Activated naive CD8-positive, alpha-beta T cell treated with anti-CD3 and anti-CD28 coated beads, Interleukin-2, amount 50 U/mL, for 24 hours (primary cell): ENCODE data around the gene ATG5.

Source experiments
- ATAC-seq: fragments of 150-1000 bp; cut with Tn5 transposase; one replicate; pipeline ENCODE4 v1.10.0; 2021
- DNase-seq: peaks from one replicate; pipeline ENCODE4 v3.0.0; 2021
- H3K27ac Mint-ChIP-seq: one replicate; pipeline ENCODE4 v1.8.0; 2021; ENCODE audit warnings: mild to moderate bottlenecking, mixed read lengths
- H3K27me3 Mint-ChIP-seq: one replicate; pipeline ENCODE4 v1.8.0; 2021; ENCODE audit warnings: mixed read lengths
- H3K36me3 Mint-ChIP-seq: one replicate; pipeline ENCODE4 v1.8.0; 2021; ENCODE audit warnings: low read depth, mixed read lengths
- H3K4me1 Mint-ChIP-seq: one replicate; pipeline ENCODE4 v1.8.0; 2021; ENCODE audit warnings: mixed read lengths
- H3K4me3 Mint-ChIP-seq: one replicate; pipeline ENCODE4 v1.8.0; 2021; ENCODE audit warnings: mild to moderate bottlenecking, moderate library complexity, mixed read lengths
- H3K9me3 Mint-ChIP-seq: one replicate; pipeline ENCODE4 v1.8.0; 2021; ENCODE audit warnings: mixed read lengths

Gene ATG5

DNA sequence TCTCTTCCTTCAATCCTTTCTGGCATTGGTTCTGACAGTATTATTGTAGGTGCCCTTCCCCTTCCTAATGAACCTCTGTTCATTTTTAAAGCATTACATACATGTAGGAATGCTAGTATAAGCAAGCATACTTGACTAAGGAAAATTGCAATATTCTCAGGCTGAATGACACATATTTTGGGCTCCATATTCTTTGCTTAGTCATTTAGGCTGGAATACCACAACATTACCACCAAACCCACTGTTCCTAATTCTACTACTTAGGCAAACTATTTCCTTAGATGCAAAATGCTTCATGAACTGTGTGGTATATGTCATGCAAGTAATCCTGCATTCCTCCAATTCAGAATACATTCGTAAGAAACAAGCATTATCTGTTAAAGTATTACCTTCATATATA lies 125.6 kb downstream of the ATG5 start:
- Mint-ChIP-seq H3K27me3 (no peaks in the 10 kb centered on the region), H3K36me3 (peaks cover 38% of the 10 kb centered on the region), H3K27ac (no peak overlapping the region), H3K4me3 (no peak overlapping the region), H3K9me3 (no peaks in the 10 kb centered on the region), H3K4me1 (peaks cover 37% of the 10 kb centered on the region)
- DNase-seq, result no peak
- ATAC-seq, result no peak

DNA sequence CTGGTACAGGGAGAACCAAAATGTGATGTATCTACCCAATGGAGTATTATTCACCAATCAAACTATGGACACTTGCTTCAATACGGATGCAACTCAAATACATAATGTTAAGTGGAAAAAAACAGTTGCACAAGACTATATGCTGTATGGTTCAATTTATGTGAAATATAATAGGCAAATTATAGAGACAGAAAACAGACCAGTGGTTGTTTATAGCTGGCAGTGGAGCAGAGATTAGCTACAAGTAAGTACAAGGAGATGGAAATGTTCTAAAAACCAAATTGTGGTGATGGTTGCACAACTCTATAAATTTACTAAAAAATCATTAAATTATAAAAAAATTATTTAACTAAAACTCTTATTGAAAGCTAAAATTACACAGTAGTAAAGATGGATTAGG lies 126.2 kb downstream of the ATG5 start:
- Mint-ChIP-seq H3K27me3 (no peaks in the 10 kb centered on the region), H3K4me1 (peaks cover 39% of the 10 kb centered on the region), H3K9me3 (no peaks in the 10 kb centered on the region), H3K4me3 (no peak overlapping the region), H3K36me3 (peaks cover 42% of the 10 kb centered on the region), H3K27ac (no peak overlapping the region)
- no peak for DNase-seq
- ATAC-seq, result no peak

DNA sequence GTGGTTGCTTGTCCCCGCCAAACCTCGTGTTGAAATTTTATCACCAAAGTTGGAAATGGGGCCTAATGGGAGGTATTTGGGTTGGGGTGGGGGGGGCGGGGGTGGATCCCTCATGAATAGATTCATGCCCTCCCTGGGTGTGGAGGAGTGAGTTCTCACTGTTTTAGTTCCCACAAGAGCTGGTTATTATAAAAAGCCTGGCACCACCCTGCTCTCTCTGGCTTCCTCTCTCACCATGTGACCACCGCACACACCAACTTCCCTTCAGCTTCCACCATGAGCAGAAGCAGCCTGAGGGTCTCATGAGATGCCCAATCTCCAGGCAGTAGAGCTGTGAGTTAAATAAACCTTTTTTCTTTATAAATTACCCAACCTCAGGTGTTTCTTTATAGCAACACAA lies 128.1 kb downstream of the ATG5 start:
- peaks cover 44% of the 10 kb centered on the region for H3K4me1 Mint-ChIP-seq
- peak; percentile 41 for ATAC-seq
- H3K4me3 Mint-ChIP-seq, result no peak overlapping the region
- peak overlapping the region; percentile 47 for H3K27ac Mint-ChIP-seq
- no peaks in the 10 kb centered on the region for H3K27me3 Mint-ChIP-seq
- H3K36me3 Mint-ChIP-seq, result peaks cover 39% of the 10 kb centered on the region
- no peak for DNase-seq
- no peaks in the 10 kb centered on the region for H3K9me3 Mint-ChIP-seq

DNA sequence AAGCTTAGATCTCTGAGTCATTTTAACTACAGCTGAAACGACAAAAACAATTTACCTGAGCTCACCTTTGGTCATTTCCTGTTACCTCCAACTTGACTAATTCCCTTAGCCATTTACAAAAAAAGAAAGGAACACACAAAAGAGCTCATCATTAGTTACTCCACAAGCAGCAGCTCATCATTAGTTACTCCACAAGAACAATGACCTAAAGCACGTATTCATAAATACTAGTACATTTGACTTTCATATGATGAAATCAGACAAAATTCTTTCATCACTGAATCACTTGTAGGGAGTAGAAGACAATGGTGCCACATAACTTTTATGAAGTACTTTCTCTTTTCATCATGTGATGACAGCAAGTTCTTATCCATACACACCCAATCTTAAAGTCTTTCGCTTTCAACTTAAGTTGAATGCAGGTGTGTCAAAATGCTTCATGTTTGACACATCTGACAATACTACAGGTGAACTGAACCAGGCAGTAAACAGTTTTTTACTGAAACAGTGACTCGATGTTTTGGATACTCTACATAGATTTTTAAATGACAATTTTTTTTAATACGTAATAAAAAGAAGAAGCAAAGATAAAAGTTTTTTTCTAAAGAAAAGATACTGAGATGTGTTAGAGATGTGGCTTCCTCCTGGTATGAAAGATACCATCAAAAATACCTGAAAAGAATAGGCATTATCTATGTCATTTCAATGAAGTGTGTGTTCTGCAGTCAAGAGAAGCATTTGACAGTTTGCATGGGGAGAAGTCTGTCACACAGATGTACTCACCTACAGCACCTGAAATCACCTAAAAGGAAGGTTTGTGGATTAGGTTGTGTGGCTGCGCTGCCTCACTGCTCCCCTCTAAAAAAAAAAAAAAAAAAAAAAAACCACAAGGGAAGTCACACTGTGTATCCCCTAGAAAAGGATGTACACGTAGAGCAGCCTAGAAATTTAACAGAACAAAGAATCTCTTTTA lies 130.3 kb downstream of the ATG5 start:
- no peaks in the 10 kb centered on the region for H3K9me3 Mint-ChIP-seq
- H3K36me3 Mint-ChIP-seq, result peaks cover 34% of the 10 kb centered on the region
- H3K4me1 Mint-ChIP-seq, result peaks cover 44% of the 10 kb centered on the region
- H3K27me3 Mint-ChIP-seq, result no peaks in the 10 kb centered on the region
- H3K27ac Mint-ChIP-seq, result peak overlapping the region; percentile 89
- DNase-seq, result no peak
- ATAC-seq, result peak; percentile 68
- H3K4me3 Mint-ChIP-seq, result peak overlapping the region; percentile 61

DNA sequence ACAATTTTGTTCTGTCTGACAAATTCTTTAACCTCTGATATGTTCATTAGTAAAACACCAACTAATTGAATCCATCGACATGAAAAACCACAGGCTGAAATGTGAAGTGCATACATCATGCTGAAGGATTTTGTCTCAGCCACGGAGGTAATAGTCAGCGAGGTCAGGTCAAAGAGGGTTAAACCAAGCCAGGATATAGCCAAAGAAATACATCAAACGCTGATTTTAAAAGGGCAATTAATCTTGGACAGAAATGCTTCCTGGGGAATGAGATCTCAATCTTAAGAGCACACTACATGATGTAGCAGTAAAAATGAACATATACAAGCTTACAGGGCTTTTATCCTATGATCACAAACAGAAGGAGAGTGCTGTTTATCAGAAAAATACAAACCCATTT lies 132.7 kb downstream of the ATG5 start:
- ATAC-seq (no peak), DNase-seq (no peak)
- Mint-ChIP-seq H3K4me3 (no peak overlapping the region), H3K9me3 (no peaks in the 10 kb centered on the region), H3K36me3 (peaks cover 31% of the 10 kb centered on the region), H3K4me1 (peaks cover 57% of the 10 kb centered on the region), H3K27me3 (no peaks in the 10 kb centered on the region), H3K27ac (no peak overlapping the region)

DNA sequence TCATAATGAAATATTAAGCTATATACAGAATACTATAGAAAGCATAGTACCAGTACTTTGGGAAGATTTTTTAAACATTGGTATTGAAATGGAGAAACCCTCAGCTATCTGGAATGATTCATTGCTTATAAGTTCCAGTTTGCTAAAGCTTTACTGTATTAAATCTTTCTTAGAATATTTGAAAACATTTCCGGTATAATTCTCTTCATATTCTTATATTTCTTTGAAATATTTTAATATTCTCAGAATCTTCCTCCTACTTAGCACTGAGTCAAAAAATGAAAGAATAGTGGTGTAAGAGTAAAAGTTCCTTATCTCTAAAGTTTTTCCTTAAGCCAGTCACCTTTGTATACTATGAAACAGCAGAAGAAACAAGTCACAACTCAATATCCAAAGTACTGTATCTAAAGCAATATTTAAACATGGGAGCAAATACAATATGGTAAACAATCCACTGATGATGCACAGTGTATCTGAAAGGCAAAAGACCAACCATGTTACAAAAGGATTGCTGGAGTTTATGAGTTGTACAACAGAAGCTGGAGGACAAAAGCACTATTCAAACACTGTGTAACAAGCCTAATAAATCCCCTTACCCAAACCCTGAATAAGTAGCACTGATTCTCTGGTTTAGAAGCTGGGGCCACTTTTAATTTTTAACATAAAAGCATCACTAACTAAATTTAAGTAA lies 137.3 kb downstream of the ATG5 start:
- peak overlapping the region; percentile 78 for H3K27ac Mint-ChIP-seq
- H3K4me3 Mint-ChIP-seq, result no peak overlapping the region
- H3K27me3 Mint-ChIP-seq, result no peaks in the 10 kb centered on the region
- peaks cover 60% of the 10 kb centered on the region for H3K4me1 Mint-ChIP-seq
- DNase-seq (no peak), ATAC-seq (peak; percentile 55)
- H3K36me3 Mint-ChIP-seq, result peaks cover 11% of the 10 kb centered on the region
- H3K9me3 Mint-ChIP-seq, result no peaks in the 10 kb centered on the region

DNA sequence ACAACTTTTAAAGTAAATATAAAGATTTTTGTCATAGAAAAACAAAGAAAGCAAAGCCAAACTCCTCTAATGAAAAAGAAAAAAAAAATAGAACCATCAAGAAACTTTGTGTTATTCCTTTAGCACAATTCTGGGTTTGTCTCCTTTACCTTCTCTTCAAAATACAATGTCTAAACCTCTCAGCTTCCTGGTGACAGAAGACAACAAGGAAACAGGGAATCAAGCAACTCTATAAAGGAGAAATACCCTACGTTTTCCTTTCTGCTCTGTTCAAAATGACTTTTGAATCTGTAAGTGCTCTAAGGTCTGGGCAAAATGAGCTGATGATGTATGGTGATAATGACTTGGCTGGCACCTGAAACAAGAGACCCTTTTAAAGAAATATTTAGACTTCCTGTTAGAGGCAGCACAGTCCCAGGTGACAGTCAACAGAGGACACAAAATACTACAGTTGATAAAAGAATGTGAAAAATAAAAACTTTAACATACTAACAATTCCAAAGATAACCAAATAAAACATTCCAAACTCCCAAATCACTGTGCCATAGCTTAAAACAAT lies 138.1 kb downstream of the ATG5 start:
- H3K9me3 Mint-ChIP-seq, result no peaks in the 10 kb centered on the region
- peaks cover 62% of the 10 kb centered on the region for H3K4me1 Mint-ChIP-seq
- H3K36me3 Mint-ChIP-seq, result peaks cover 11% of the 10 kb centered on the region
- ATAC-seq (no peak), DNase-seq (no peak)
- H3K4me3 Mint-ChIP-seq, result no peak overlapping the region
- no peaks in the 10 kb centered on the region for H3K27me3 Mint-ChIP-seq
- peak overlapping the region; percentile 78 for H3K27ac Mint-ChIP-seq

DNA sequence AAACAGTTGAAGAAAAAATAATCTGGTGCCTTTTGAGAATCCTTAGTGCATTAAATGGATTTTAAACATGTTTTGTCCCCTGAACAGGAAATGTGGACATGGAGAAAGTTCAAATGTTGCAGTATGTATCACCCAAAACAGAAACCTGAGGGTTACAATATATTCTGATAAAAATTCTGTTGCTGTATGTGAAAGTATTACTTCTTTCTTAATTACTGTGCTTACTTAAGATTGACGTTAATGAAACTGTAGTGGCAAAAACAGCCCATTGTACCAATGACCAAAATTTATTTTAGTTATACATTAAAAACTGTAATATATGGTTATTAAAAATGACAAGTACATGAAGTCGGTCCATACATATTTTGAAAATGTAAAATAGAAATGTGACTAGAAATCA lies 138.8 kb downstream of the ATG5 start:
- peak overlapping the region; percentile 78 for H3K27ac Mint-ChIP-seq
- peaks cover 70% of the 10 kb centered on the region for H3K4me1 Mint-ChIP-seq
- H3K9me3 Mint-ChIP-seq, result no peaks in the 10 kb centered on the region
- ATAC-seq (no peak), DNase-seq (no peak)
- no peaks in the 10 kb centered on the region for H3K27me3 Mint-ChIP-seq
- H3K4me3 Mint-ChIP-seq, result peak overlapping the region; percentile 54
- peaks cover 11% of the 10 kb centered on the region for H3K36me3 Mint-ChIP-seq

DNA sequence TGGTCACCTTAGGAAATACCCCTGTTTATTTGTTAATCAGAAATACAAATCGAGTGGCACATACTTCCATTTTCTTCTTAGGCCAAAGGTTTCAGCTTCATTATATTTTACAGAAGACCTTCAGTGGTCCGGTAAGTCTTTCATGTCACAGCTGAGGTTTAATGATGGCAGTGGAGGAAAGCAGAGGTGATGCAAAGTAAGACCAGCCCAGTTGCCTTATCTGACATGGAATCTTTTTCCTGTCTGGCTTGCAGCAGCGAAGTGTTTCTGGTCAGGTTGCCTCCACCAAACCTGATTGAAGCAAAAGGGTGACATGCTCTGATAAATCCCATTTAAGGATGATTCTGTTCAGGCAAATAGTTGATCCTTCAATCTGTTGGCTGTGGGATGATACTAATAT lies 139.4 kb downstream of the ATG5 start:
- Mint-ChIP-seq H3K9me3 (no peaks in the 10 kb centered on the region), H3K36me3 (peaks cover 11% of the 10 kb centered on the region), H3K4me1 (peaks cover 72% of the 10 kb centered on the region), H3K4me3 (peak overlapping the region; percentile 54), H3K27ac (peak overlapping the region; percentile 78), H3K27me3 (no peaks in the 10 kb centered on the region)
- DNase-seq (no peak), ATAC-seq (peak; percentile 44)

DNA sequence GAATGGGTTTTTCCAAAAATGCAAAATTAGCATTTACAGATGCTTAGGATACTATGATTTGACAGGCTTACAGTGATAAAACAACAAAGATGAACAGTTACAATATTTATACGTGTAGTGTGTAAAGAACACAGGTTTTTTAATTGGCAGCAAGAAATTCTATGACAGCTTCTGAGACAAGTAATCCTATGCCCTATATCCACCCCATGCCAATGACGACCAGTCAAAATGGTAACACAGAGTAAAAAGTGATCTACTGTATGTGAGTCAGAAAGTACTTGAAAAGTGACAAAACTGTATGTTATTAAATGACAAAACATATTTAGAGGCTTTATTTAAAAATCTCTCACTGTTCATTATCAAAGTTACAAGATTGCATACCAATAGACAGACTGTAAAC lies 139.9 kb downstream of the ATG5 start:
- DNase-seq, result no peak
- H3K9me3 Mint-ChIP-seq, result no peaks in the 10 kb centered on the region
- H3K36me3 Mint-ChIP-seq, result peaks cover 11% of the 10 kb centered on the region
- H3K27ac Mint-ChIP-seq, result peak overlapping the region; percentile 78
- peak; percentile 50 for ATAC-seq
- H3K4me1 Mint-ChIP-seq, result peaks cover 74% of the 10 kb centered on the region
- H3K4me3 Mint-ChIP-seq, result peak overlapping the region; percentile 54
- no peaks in the 10 kb centered on the region for H3K27me3 Mint-ChIP-seq

DNA sequence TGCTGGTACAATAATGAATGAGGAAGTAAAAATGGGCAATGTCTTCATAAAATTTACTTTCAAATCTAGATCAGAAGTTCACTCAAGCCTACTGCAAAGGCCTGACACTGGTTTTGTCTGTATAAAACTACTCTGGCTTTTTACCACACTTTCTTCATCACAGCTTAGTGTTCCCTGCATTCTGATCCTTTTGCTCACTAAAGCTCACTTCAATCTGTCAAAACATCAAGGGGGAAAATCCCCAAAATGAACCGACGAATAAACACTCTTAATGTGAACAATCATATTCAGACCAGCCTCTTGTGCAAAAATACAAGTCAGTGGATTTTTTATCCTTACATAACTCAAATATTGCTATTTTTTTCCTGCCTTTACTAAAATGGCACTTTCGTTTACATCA lies 140.9 kb downstream of the ATG5 start:
- DNase-seq (no peak), ATAC-seq (no peak)
- Mint-ChIP-seq H3K27me3 (no peaks in the 10 kb centered on the region), H3K4me1 (peaks cover 69% of the 10 kb centered on the region), H3K4me3 (no peak overlapping the region), H3K9me3 (no peaks in the 10 kb centered on the region), H3K36me3 (peaks cover 10% of the 10 kb centered on the region), H3K27ac (peak overlapping the region; percentile 3)

DNA sequence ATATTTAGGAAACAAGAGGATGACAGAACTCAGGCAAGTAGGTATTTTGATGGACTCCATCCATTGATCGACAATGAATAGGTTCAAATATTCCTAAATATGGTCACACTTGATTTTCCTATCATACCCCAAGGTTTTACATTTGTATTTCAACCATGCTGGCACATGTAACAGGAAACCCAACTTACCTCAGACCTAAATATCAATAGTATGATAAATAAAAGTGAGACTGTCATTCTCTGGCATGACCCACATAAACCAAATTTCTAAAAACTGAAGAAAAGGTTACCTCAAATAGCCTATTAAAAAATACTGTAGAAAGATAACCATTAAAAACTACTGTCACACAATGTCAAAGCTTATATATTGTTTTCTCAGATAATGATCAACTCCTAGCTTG lies 142.1 kb downstream of the ATG5 start:
- H3K4me3 Mint-ChIP-seq, result no peak overlapping the region
- no peak overlapping the region for H3K27ac Mint-ChIP-seq
- H3K36me3 Mint-ChIP-seq, result peaks cover 9% of the 10 kb centered on the region
- H3K27me3 Mint-ChIP-seq, result no peaks in the 10 kb centered on the region
- DNase-seq (no peak), ATAC-seq (no peak)
- H3K4me1 Mint-ChIP-seq, result peaks cover 58% of the 10 kb centered on the region
- H3K9me3 Mint-ChIP-seq, result no peaks in the 10 kb centered on the region

DNA sequence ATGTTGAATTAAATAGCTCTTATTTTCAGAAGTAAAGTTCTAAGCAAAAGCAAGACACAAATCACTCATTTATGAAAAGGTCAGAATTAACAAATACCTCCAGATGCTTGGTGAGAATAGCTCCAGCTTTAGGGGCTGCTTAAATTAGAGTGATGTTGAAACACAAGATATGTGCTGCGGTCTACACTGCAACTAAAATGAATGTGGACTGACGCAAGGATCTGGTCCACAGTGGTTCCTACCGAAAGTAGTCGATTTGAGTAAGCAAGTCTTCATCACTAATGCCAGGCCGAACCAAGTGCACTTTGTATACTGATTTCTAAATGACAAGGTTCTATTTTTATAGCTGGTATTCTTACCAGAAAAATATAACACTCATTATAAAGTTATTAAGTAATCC lies 143.1 kb downstream of the ATG5 start:
- Mint-ChIP-seq H3K36me3 (peaks cover 9% of the 10 kb centered on the region), H3K27ac (peak overlapping the region; percentile 53)

DNA sequence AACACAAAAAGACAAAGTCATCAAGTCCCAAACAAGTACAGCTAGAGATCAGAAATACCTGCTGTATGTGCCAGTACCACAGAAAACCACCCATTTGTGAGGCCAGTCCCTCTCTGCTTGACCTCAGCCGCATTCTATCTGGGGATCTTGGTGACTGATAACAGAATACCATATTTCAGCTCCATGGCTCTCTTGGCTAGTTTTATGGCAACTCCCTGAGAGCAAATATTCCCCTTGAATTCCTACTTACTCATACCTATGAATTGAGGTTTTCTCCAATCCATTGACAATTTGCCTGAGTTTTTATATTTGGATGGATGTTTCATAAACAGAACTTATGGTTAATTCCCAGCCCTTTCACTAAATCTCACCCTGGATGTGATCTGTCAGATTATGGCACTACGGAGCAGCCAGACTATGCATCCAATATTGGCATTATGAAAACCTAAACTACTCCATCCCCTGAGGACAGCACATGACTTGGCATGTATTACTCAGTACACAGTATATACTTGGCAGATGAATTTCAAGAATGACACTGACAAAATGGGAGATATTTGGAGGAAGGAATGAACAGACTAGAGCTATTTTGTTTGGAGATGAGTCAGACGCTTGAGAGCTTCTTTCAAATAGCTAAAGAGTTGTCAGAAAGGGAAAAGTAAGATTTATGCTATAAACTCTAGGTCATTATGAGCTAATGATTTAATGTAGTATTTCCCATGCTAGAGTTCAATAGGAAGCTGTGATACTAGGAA lies 143.7 kb downstream of the ATG5 start:
- Mint-ChIP-seq H3K9me3 (no peaks in the 10 kb centered on the region), H3K27ac (peak overlapping the region; percentile 53), H3K36me3 (peaks cover 9% of the 10 kb centered on the region), H3K27me3 (peaks cover 2% of the 10 kb centered on the region), H3K4me3 (no peak overlapping the region), H3K4me1 (peaks cover 44% of the 10 kb centered on the region)
- ATAC-seq (peak; percentile 42), DNase-seq (no peak)

More for the DNA sequence above, 143.1 kb downstream of the ATG5 start:
- Mint-ChIP-seq H3K4me1 (peaks cover 50% of the 10 kb centered on the region), H3K27me3 (no peaks in the 10 kb centered on the region), H3K9me3 (no peaks in the 10 kb centered on the region), H3K4me3 (no peak overlapping the region)
- no peak for DNase-seq
- ATAC-seq, result peak; percentile 60
